Adipose tissue (tissue), 3 donors: Measurements from ENCODE around the gene GRM6. TPM values are rescaled to one million over a fixed set of nuclear protein-coding genes. Genes with fewer than 3 reads are reported as not detected.

Experiments
- H3K27ac ChIP-seq: one replicate; pipeline ENCODE4 v1.5.1; 2013; ENCODE audit warnings: low read depth, low read length
- WGBS, 3 donors: extraction: QIAGEN DNeasy Blood & Tissue Kit; methylation state at CpG; one replicate each; pipeline ENCODE4 v1.1.7; 2013; 5-methylcytosine and 5-hydroxymethylcytosine counted together
- polyA plus RNA-seq, 3 donors: library from polyadenylated mRNA; stranded (reverse); fragments of 200-250 nt; gene quantifications; one replicate each; pipeline ENCODE4 v1.2.3, GENCODE V29; 2013
- donor health status: healthy with polysubstance abuse.
- donor health status: Bipolar disorder and iron deficiency.
- donor health status: healthy.

GRM6 gene
- polyA plus RNA-seq = not detected

- no peak within 1 kb of the TSS for H3K27ac ChIP-seq
- 1 to 3% (median 2%) methylated on average over 65 to 97 of the region's 97 CpGs for WGBS, 3 donors
Measured at GRCh38 chr5:178994580-178995340, at the start of gene GRM6. Gene GRM6 (minus strand): TSS chr5:178995320. CDS start chr5:178994944, 376 bp downstream.

GRCh38 chr5:179044765-179045164 lies 49.6 kb upstream of the GRM6 start:
- 63 to 77% (median 66%) methylated on average over 2 of the region's 2 CpGs for WGBS, 3 donors
- no peak overlapping the region for H3K27ac ChIP-seq

- 97 to 100% (median 98%) methylated on average over 7 of the region's 7 CpGs for WGBS, 3 donors
- H3K27ac ChIP-seq = no peak overlapping the region
Measured at GRCh38 chr5:179033004-179033580, 38.0 kb upstream of the GRM6 start.

- 0 to 1% (median 1%) methylated on average over 60 to 72 of the region's 72 CpGs for WGBS, 3 donors
- H3K27ac ChIP-seq = peak within 1 kb of the TSS; percentile 17
Measured at GRCh38 chr5:179023528-179024189, 28.5 kb upstream of the GRM6 start, which contains the start of gene ZNF879. Gene ZNF879 (plus strand): TSS chr5:179023804. CDS start chr5:179025005, 1,201 bp downstream.

- H3K27ac ChIP-seq = no peak overlapping the region
- WGBS, 3 donors = 18 to 23% (median 18%) methylated on average over 1 of the region's 1 CpG
Measured at GRCh38 chr5:179008667-179009066, 13.5 kb upstream of the GRM6 start.

- H3K27ac ChIP-seq = no peak overlapping the region
- WGBS, 3 donors = 64 to 94% (median 83%) methylated on average over 2 of the region's 2 CpGs
Measured at GRCh38 chr5:179006564-179006963, 11.4 kb upstream of the GRM6 start.

GRCh38 chr5:178998441-178998840 lies 3.3 kb upstream of the GRM6 start:
- H3K27ac ChIP-seq = no peak overlapping the region
- whole genome bisulfite sequencing, 3 donors = 92 to 95% (median 94%) methylated on average over 13 of the region's 13 CpGs

GRCh38 chr5:178997191-178997590 lies 2.1 kb upstream of the GRM6 start:
- WGBS, 3 donors = 55 to 77% (median 62%) methylated on average over 6 of the region's 6 CpGs
- no peak overlapping the region for H3K27ac ChIP-seq

- no peak overlapping the region for H3K27ac ChIP-seq
- WGBS, 3 donors = 52 to 72% (median 71%) methylated on average over 11 of the region's 11 CpGs
Measured at GRCh38 chr5:178996156-178996555, 1.0 kb upstream of the GRM6 start.

GRCh38 chr5:178995341-178995690 lies 196 bp upstream of the GRM6 start:
- 8 to 13% (median 12%) methylated on average over 6 of the region's 6 CpGs for WGBS, 3 donors
- no peak overlapping the region for H3K27ac ChIP-seq

GRCh38 chr5:178993955-178994579 lies 1.1 kb downstream of the GRM6 start:
- no peak overlapping the region for H3K27ac ChIP-seq
- 18 to 27% (median 20%) methylated on average over 46 to 53 of the region's 53 CpGs for WGBS, 3 donors

- H3K27ac ChIP-seq = no peak overlapping the region
- 33 to 52% (median 46%) methylated on average over 20 of the region's 20 CpGs for WGBS, 3 donors
Measured at GRCh38 chr5:178993236-178993765, 1.8 kb downstream of the GRM6 start.

GRCh38 chr5:178992291-178992895 lies 2.7 kb downstream of the GRM6 start:
- WGBS, 3 donors = 52 to 66% (median 56%) methylated on average over 9 of the region's 9 CpGs
- H3K27ac ChIP-seq = no peak overlapping the region

- no peak overlapping the region for H3K27ac ChIP-seq
- WGBS, 3 donors = 87 to 92% (median 90%) methylated on average over 28 of the region's 28 CpGs
Measured at GRCh38 chr5:178991190-178992145, 3.7 kb downstream of the GRM6 start.

- WGBS, 3 donors = 85 to 88% (median 86%) methylated on average over 11 to 12 of the region's 12 CpGs
- no peak overlapping the region for H3K27ac ChIP-seq
Measured at GRCh38 chr5:178990491-178990890, 4.6 kb downstream of the GRM6 start.

- H3K27ac ChIP-seq = no peak overlapping the region
- 92 to 97% (median 96%) methylated on average over 7 of the region's 7 CpGs for WGBS, 3 donors
Measured at GRCh38 chr5:178989311-178989710, 5.8 kb downstream of the GRM6 start.

- H3K27ac ChIP-seq = no peak overlapping the region
- 91 to 92% (median 92%) methylated on average over 27 of the region's 27 CpGs for WGBS, 3 donors
Measured at GRCh38 chr5:178988436-178989220, 6.5 kb downstream of the GRM6 start.
